ENCODE results near the gene C3orf38.

DNA sequence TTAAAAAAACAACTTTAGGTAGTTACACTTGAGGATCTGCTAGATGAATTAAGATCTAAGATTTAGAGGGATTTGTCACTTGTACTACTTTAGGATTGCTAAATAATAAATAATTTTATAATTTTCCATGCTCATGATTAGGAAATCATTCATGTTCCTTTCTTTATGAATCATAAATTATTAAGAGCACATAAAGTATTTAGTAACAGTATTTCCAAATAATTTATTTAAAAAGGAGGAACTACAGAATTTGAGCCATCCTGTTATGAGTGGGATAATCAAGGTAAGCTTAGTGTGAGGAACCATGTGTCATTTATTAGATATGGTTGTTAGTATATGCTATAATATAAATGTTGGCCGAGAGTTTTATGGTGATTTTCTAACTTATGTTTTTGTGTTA is 37.5 kb upstream of the C3orf38 start:
- TF ChIP-seq POLR2A (IDR thresholded peaks at IDR 0.05) (no peak), POLR2AphosphoS5 (IDR thresholded peaks at IDR 0.05) (no peak)

All from transverse colon (tissue), 3 donors.